ENCODE data around the gene CTSZ. TPM values are rescaled to one million over a fixed set of nuclear protein-coding genes. Genes with fewer than 3 reads are reported as not detected.

Gene CTSZ
- total RNA-seq, 3 donors from 2014 or later, result 135 to 238 (median 181) TPM

DNA sequence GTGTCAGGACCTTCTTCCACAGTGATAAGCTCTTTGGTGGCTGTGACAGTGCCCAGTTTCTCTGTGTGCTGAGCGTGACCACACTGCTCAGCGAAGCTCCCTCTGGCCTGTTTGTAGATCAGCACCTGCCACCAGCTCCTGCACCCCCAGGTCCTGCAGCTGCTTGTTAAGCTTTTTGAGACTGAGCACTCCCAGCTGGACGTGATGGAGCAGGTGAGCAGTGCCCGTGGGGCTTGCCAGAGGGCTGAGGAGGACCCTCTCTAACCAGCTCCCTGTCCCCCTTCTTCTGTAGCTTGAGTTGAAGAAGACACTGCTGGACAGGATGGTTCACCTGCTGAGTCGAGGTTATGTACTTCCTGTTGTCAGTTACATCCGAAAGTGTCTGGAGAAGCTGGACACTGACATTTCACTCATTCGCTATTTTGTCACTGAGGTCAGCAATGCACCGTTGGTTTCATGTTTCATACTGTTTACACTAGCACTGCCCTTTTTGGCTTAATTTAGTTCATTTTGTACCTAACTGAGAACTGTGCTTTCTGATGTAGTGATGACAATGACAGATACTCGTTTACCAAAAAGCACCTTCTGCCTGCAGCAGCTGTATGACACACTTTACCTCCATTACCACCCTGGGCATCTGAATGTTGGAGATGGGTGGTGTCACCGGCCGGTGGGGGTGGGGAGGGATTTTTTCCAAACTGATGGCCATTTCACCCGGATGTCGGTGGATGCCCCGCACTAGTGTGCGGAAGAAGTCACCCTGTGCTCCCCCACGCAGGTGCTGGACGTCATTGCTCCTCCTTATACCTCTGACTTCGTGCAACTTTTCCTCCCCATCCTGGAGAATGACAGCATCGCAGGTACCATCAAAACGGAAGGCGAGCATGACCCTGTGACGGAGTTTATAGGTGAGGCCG is 13.5 kb downstream of the CTSZ start:
- intact Hi-C loops (cut with DNase I; ENCODE audit: low total_unique reads), result no loop called here
- H3K36me3 ChIP-seq, result peaks cover 25% of the 10 kb centered on the region
- DNase-seq (ENCODE audit: low spot score in 2 of 2), result no peak
- no peak overlapping the region for H3K27ac ChIP-seq
- H3K27me3 ChIP-seq, result no peaks in the 10 kb centered on the region
- H3K4me1 ChIP-seq, result no peaks in the 10 kb centered on the region
- no peaks in the 10 kb centered on the region for H3K9me3 ChIP-seq
- TF ChIP-seq POLR2A (IDR thresholded peaks at IDR 0.05), result no peak
- TF ChIP-seq, protein P1, sequence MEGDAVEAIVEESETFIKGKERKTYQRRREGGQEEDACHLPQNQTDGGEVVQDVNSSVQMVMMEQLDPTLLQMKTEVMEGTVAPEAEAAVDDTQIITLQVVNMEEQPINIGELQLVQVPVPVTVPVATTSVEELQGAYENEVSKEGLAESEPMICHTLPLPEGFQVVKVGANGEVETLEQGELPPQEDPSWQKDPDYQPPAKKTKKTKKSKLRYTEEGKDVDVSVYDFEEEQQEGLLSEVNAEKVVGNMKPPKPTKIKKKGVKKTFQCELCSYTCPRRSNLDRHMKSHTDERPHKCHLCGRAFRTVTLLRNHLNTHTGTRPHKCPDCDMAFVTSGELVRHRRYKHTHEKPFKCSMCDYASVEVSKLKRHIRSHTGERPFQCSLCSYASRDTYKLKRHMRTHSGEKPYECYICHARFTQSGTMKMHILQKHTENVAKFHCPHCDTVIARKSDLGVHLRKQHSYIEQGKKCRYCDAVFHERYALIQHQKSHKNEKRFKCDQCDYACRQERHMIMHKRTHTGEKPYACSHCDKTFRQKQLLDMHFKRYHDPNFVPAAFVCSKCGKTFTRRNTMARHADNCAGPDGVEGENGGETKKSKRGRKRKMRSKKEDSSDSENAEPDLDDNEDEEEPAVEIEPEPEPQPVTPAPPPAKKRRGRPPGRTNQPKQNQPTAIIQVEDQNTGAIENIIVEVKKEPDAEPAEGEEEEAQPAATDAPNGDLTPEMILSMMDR (IDR thresholded peaks at IDR 0.05), result no peak
- no peak for TF ChIP-seq POLR2AphosphoS5 (IDR thresholded peaks at IDR 0.05)
- H3K4me3 ChIP-seq, result no peak overlapping the region

DNA sequence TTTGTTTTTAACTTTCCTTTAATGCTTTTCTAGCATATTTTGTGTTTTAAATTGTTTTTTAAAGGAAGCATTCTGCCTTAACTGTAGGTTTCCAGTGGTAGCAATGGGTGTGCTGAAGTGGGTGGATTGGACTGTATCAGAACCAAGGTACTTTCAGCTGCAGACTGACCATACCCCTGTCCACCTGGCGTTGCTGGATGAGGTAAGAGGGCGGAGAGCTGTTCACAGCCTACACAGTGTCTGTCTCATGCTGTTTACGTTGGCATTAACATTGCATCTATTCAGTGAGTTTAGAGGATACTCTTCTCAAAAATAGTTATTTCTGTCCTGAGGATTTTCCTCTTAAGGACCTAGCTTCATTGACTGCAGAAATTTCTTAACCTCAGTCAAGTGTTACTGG is 14.1 kb downstream of the CTSZ start:
- Histone ChIP-seq H3K27me3 (no peaks in the 10 kb centered on the region), H3K27ac (no peak overlapping the region), H3K36me3 (peaks cover 25% of the 10 kb centered on the region), H3K9me3 (no peaks in the 10 kb centered on the region), H3K4me1 (no peaks in the 10 kb centered on the region), H3K4me3 (no peak overlapping the region)
- no peak for DNase-seq (ENCODE audit: low spot score in 2 of 2)
- intact Hi-C loops (cut with DNase I; ENCODE audit: low total_unique reads), result no loop called here
- no peak for TF ChIP-seq POLR2A (IDR thresholded peaks at IDR 0.05)
- TF ChIP-seq, protein P1 (IDR thresholded peaks at IDR 0.05), result no peak
- no peak for TF ChIP-seq POLR2AphosphoS5 (IDR thresholded peaks at IDR 0.05)

DNA sequence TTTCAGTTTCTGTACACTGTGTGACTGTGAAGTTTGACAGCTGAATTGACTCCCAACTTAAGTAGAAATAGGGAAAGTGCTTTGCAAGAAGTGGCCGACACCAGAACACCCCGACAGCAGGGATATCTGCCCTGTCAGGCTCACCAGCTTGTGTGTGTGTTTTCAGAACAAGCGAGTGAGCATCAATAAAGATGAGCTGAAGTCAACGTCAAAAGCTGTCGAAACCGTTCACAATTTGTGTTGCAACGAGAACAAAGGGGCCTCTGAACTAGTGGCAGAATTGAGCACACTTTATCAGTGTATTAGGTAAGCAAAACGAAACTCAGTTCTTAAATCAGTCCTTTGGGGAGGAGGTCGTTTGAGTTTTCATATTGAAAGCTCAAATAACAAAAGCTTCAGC is 15.3 kb downstream of the CTSZ start:
- intact Hi-C loops (cut with DNase I; ENCODE audit: low total_unique reads), result no loop called here
- H3K9me3 ChIP-seq, result no peaks in the 10 kb centered on the region
- H3K36me3 ChIP-seq, result peaks cover 25% of the 10 kb centered on the region
- no peak for DNase-seq (ENCODE audit: low spot score in 2 of 2)
- no peak overlapping the region for H3K27ac ChIP-seq
- H3K4me1 ChIP-seq, result no peaks in the 10 kb centered on the region
- H3K27me3 ChIP-seq, result no peaks in the 10 kb centered on the region
- TF ChIP-seq POLR2A (IDR thresholded peaks at IDR 0.05) (no peak), POLR2AphosphoS5 (IDR thresholded peaks at IDR 0.05) (no peak)
- TF ChIP-seq, protein P1 (IDR thresholded peaks at IDR 0.05), result no peak
- no peak overlapping the region for H3K4me3 ChIP-seq

DNA sequence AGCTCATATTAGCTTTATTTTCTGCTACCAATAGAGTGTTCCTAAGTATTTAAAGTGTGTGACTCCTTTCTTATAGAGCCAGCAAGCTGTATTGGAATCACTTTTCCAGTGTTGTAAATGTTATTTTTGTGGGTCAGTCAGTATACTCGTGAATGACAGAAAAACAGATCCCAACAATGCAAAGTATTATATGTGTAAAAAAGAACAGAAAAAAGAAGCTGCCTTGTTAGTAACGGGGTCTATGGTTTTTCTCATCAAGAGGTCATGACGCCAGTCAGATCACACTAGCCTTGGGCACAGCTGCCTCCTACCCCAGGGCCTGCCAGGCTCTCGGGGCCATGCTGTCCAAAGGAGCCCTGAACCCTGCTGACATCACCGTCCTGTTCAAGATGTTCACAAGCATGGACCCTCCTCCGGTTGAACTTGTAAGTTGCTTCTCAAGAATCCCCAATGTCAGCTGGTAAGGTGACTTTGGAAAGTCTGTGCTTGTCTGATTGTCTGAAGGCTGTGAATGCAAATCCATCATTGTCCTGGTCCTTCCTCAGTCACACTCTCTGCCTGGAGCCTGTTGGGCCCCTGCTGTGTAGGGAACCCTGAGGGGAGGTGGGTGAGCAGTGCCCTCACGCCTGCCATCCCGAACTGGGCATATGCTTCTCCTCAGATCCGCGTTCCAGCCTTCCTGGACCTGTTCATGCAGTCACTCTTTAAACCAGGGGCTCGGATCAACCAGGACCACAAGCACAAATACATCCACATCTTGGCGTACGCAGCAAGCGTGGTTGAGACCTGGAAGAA is 16.2 kb downstream of the CTSZ start:
- H3K27ac ChIP-seq, result no peak overlapping the region
- H3K4me3 ChIP-seq, result no peak overlapping the region
- intact Hi-C loops (cut with DNase I; ENCODE audit: low total_unique reads), result no loop called here
- H3K9me3 ChIP-seq, result no peaks in the 10 kb centered on the region
- no peaks in the 10 kb centered on the region for H3K27me3 ChIP-seq
- H3K36me3 ChIP-seq, result peaks cover 25% of the 10 kb centered on the region
- TF ChIP-seq POLR2AphosphoS5 (IDR thresholded peaks at IDR 0.05), result no peak
- TF ChIP-seq POLR2A (IDR thresholded peaks at IDR 0.05), result no peak
- TF ChIP-seq, protein P1 (IDR thresholded peaks at IDR 0.05), result no peak
- H3K4me1 ChIP-seq, result no peaks in the 10 kb centered on the region
- no peak for DNase-seq (ENCODE audit: low spot score in 2 of 2)

DNA sequence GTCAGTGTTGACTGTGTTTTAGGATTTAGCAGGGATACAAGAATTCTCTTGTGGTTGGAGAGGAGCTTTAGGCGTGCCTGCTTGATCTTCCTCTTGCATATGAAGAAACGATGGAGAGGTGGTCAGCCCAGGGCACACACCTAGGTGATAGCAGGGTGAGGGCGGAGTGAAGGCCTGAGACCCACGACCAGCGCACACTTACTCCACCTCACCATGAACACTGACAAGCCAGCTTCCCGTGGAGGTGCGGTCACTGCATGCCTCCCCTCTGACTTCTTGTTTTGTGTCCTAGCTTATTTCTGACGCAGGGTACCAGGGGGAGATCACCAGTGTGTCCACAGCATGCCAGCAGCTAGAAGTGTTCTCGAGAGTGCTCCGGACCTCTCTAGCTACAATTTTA is 17.9 kb downstream of the CTSZ start:
- H3K9me3 ChIP-seq, result no peaks in the 10 kb centered on the region
- intact Hi-C loops (cut with DNase I; ENCODE audit: low total_unique reads), result loop anchor here (10.0 kb wide), 1 partner anchor 94 kb away; no protein-coding TSS in a partner anchor
- H3K27ac ChIP-seq, result no peak overlapping the region
- TF ChIP-seq, protein P1 (IDR thresholded peaks at IDR 0.05), result no peak
- TF ChIP-seq POLR2AphosphoS5 (IDR thresholded peaks at IDR 0.05) (no peak), POLR2A (IDR thresholded peaks at IDR 0.05) (no peak)
- no peak overlapping the region for H3K4me3 ChIP-seq
- DNase-seq (ENCODE audit: low spot score in 2 of 2), result no peak
- H3K27me3 ChIP-seq, result no peaks in the 10 kb centered on the region
- peaks cover 18% of the 10 kb centered on the region for H3K36me3 ChIP-seq
- H3K4me1 ChIP-seq, result peaks cover 0 to 2% of the 10 kb centered on the region in 2 donors
